OCI-LY1 (cell line): ENCODE results near the gene PRKCA.

Source experiments
- H2AFZ ChIP-seq: fragments of 200-600 bp; sonication (generic), shearing (Covaris generic); 2 replicates; pipeline ENCODE4 v1.6.0; 2014; ENCODE audit warnings: antibody characterized with exemption, mild to moderate bottlenecking, low read length
- H3F3A ChIP-seq: fragments of 200-600 bp; sonication (generic), shearing (Covaris generic); 2 replicates; pipeline ENCODE4 v1.6.0; 2014; ENCODE audit warnings: mild to moderate bottlenecking, antibody characterized with exemption, low read length, moderate library complexity; ENCODE audit not compliant: insufficient read depth
- H3K27ac ChIP-seq: fragments of 200-600 bp; sonication (generic); 2 replicates; pipeline ENCODE4 v1.5.1; 2014; ENCODE audit warnings: low read length, mixed run types, mild to moderate bottlenecking, low read depth; ENCODE audit not compliant: poor library complexity, severe bottlenecking
- H3K27me3 ChIP-seq: fragments of 200-600 bp; sonication (generic); 2 replicates; pipeline ENCODE4 v1.6.0; 2014; ENCODE audit warnings: antibody characterized with exemption, mild to moderate bottlenecking, low read length, moderate library complexity; ENCODE audit not compliant: insufficient read depth
- H3K36me3 ChIP-seq: fragments of 200-600 bp; sonication (generic); 2 replicates; pipeline ENCODE4 v1.6.1; 2014; ENCODE audit warnings: mild to moderate bottlenecking, antibody characterized with exemption, low read length, moderate library complexity, mixed read lengths; ENCODE audit not compliant: insufficient read depth
- H3K4me1 ChIP-seq: fragments of 200-600 bp; sonication (generic); 2 replicates; pipeline ENCODE4 v1.5.1; 2014; ENCODE audit warnings: mild to moderate bottlenecking, low read length, moderate library complexity; ENCODE audit not compliant: insufficient read depth, severe bottlenecking
- H3K4me2 ChIP-seq: fragments of 200-600 bp; sonication (generic), shearing (Covaris generic); 2 replicates; pipeline ENCODE4 v1.6.1; 2014; ENCODE audit warnings: low read length
- H3K4me3 ChIP-seq: fragments of 200-600 bp; sonication (generic); 2 replicates; pipeline ENCODE4 v1.5.1; 2014; ENCODE audit warnings: low read length, low read depth, mild to moderate bottlenecking, mixed read lengths; ENCODE audit not compliant: poor library complexity, severe bottlenecking
- H3K79me2 ChIP-seq: fragments of 200-600 bp; shearing (Covaris generic); 2 replicates; pipeline ENCODE4 v1.6.1; 2016; ENCODE audit warnings: mixed run types, low read length, mixed read lengths; ENCODE audit not compliant: insufficient read depth
- H3K9ac ChIP-seq: fragments of 200-600 bp; sonication (generic), shearing (Covaris generic); 2 replicates; pipeline ENCODE4 v1.6.1; 2014; ENCODE audit warnings: mild to moderate bottlenecking, low read length, mixed read lengths
- H3K9me2 ChIP-seq: fragments of 200-600 bp; sonication (generic), shearing (Covaris generic); 2 replicates; pipeline ENCODE4 v1.6.1; 2014; ENCODE audit warnings: low read depth, mild to moderate bottlenecking, low read length, mixed read lengths
- H3K9me3 ChIP-seq: fragments of 200-600 bp; shearing (Covaris generic); 2 replicates; pipeline ENCODE4 v1.6.1; 2014; ENCODE audit warnings: low read length, mixed read lengths
- H4K20me1 ChIP-seq: fragments of 200-600 bp; sonication (generic), shearing (Covaris generic); 2 replicates; pipeline ENCODE4 v1.6.0; 2016; ENCODE audit warnings: mild to moderate bottlenecking, low read length; ENCODE audit not compliant: insufficient read depth
- CTCF ChIP-seq: fragments of 200-600 bp; sonication (generic), shearing (Covaris generic); IDR thresholded peaks from 2 replicates; pipeline ENCODE4 v1.5.1; 2017; ENCODE audit warnings: mild to moderate bottlenecking, antibody characterized with exemption, low read length, moderate library complexity, mixed read lengths
- EZH2 ChIP-seq: fragments of 200-600 bp; sonication (generic), shearing (Covaris generic); IDR thresholded peaks from 2 replicates; pipeline ENCODE4 v1.8.0; 2017; ENCODE audit warnings: borderline replicate concordance, mixed run types, mild to moderate bottlenecking, antibody characterized with exemption, low read length, moderate library complexity, mixed read lengths

PRKCA gene

GRCh38 chr17:66760324-66760723, 457.9 kb downstream of the PRKCA start:
- no peak overlapping the region for H3K27ac ChIP-seq
- no peak overlapping the region for H3K9ac ChIP-seq
- no peaks in the 10 kb centered on the region for H3K79me2 ChIP-seq
- H3K4me1 ChIP-seq = no peaks in the 10 kb centered on the region
- H3F3A ChIP-seq = no peaks in the 10 kb centered on the region
- H3K4me2 ChIP-seq = no peak overlapping the region
- TF ChIP-seq CTCF = no peak
- no peak for TF ChIP-seq EZH2
- H3K27me3 ChIP-seq = no peaks in the 10 kb centered on the region
- H3K36me3 ChIP-seq = no peaks in the 10 kb centered on the region; the same call in 1 of the 2 replicates
- no peaks in the 10 kb centered on the region for H3K9me2 ChIP-seq
- no peaks in the 10 kb centered on the region for H3K9me3 ChIP-seq
- H3K4me3 ChIP-seq = no peak overlapping the region
- H2AFZ ChIP-seq = no peak overlapping the region
- H4K20me1 ChIP-seq = no peaks in the 10 kb centered on the region

GRCh38 chr17:66762276-66762675, 459.9 kb downstream of the PRKCA start:
- H3K9ac ChIP-seq = no peak overlapping the region
- no peak overlapping the region for H3K4me3 ChIP-seq
- H3F3A ChIP-seq = no peaks in the 10 kb centered on the region
- no peaks in the 10 kb centered on the region for H3K9me2 ChIP-seq
- no peaks in the 10 kb centered on the region for H3K79me2 ChIP-seq
- no peaks in the 10 kb centered on the region for H3K9me3 ChIP-seq
- no peaks in the 10 kb centered on the region for H4K20me1 ChIP-seq
- H3K27me3 ChIP-seq = no peaks in the 10 kb centered on the region
- H3K4me2 ChIP-seq = no peak overlapping the region
- TF ChIP-seq CTCF (no peak), EZH2 (no peak)
- H2AFZ ChIP-seq = no peak overlapping the region
- H3K4me1 ChIP-seq = peaks cover 3% of the 10 kb centered on the region
- no peaks in the 10 kb centered on the region for H3K36me3 ChIP-seq
- no peak overlapping the region for H3K27ac ChIP-seq

GRCh38 chr17:66763056-66763455, 460.6 kb downstream of the PRKCA start:
- no peaks in the 10 kb centered on the region for H3K27me3 ChIP-seq
- H3K9ac ChIP-seq = no peak overlapping the region
- no peak overlapping the region for H3K4me2 ChIP-seq
- H3F3A ChIP-seq = no peaks in the 10 kb centered on the region
- no peaks in the 10 kb centered on the region for H4K20me1 ChIP-seq
- no peak overlapping the region for H3K27ac ChIP-seq
- peaks cover 8% of the 10 kb centered on the region for H3K4me1 ChIP-seq
- no peaks in the 10 kb centered on the region for H3K9me3 ChIP-seq
- no peaks in the 10 kb centered on the region for H3K36me3 ChIP-seq
- H3K4me3 ChIP-seq = no peak overlapping the region
- no peaks in the 10 kb centered on the region for H3K79me2 ChIP-seq
- TF ChIP-seq CTCF = no peak
- TF ChIP-seq EZH2 = no peak
- H2AFZ ChIP-seq = no peak overlapping the region
- no peaks in the 10 kb centered on the region for H3K9me2 ChIP-seq
